Measurements from ENCODE around the gene CYP2A7. TPM values are rescaled to one million over a fixed set of nuclear protein-coding genes. Genes with fewer than 3 reads are reported as not detected.
"Not testable (repeated sequence)": the region's sequence is repeated elsewhere in the genome, so short reads cannot be mapped to it uniquely, and the experiment has no call there.

Gene CYP2A7
- total RNA-seq, 1 experiment from 2014 or later: not detected

GRCh38 chr19:40829205-40829604 is 52.8 kb downstream of the CYP2A7 start:
- Histone ChIP-seq H3K4me3 (ENCODE audit: low read depth in 2 of 2, low read length in 2 of 2) (no peak overlapping the region), H3K27me3 (ENCODE audit: control insufficient read depth, insufficient read depth, low read length) (no peaks in the 10 kb centered on the region), H3K36me3 (ENCODE audit: control insufficient read depth, insufficient read depth, low read length) (no peaks in the 10 kb centered on the region), H3K27ac (ENCODE audit: low read length) (no peak overlapping the region; the same call in 1 of the 2 replicates), H3K9me3 (ENCODE audit: control insufficient read depth, insufficient read depth, low read depth, low read length) (no peaks in the 10 kb centered on the region), H3K4me1 (ENCODE audit: control insufficient read depth, insufficient read depth, low read length) (no peaks in the 10 kb centered on the region)
- ChIA-PET POLR2A (no interaction called here), CTCF (no interaction called here)
- intact Hi-C loops (cut with micrococcal nuclease; ENCODE audit: unreplicated experiment): no loop called here
- DNase-seq (ENCODE audit: low read depth, low spot score) (no peak), ATAC-seq (no peak)
- no TSS peak for BruUV-seq (replicated peaks)
- in situ Hi-C loops (cut with HindIII; ENCODE audit: low pct_unique_long_range_greater_than_20kb, low sequenced_read_pairs): no loop called here
- TF ChIP-seq POLR2AphosphoS5 (IDR thresholded peaks at IDR 0.05; ENCODE audit: low read depth, low read length) (no peak), CTCF (IDR thresholded peaks at IDR 0.05) (no peak), SIN3A (IDR thresholded peaks at IDR 0.05; ENCODE audit: borderline replicate concordance, insufficient read depth, low read depth, low read length) (no peak), TCF7L2 (IDR thresholded peaks at IDR 0.05; ENCODE audit: low read depth, low read length) (no peak), REST (IDR thresholded peaks at IDR 0.05; ENCODE audit: insufficient read depth in 1 of 2, low read depth in 2 of 2, low read length in 1 of 2) (no peak)

- ATAC-seq: no peak
- Histone ChIP-seq H3K27ac (ENCODE audit: low read length) (no peak overlapping the region), H3K4me1 (ENCODE audit: control insufficient read depth, insufficient read depth, low read length) (no peaks in the 10 kb centered on the region), H3K9me3 (ENCODE audit: control insufficient read depth, insufficient read depth, low read depth, low read length) (no peaks in the 10 kb centered on the region), H3K4me3 (ENCODE audit: low read depth in 2 of 2, low read length in 2 of 2) (no peak overlapping the region), H3K36me3 (ENCODE audit: control insufficient read depth, insufficient read depth, low read length) (no peaks in the 10 kb centered on the region), H3K27me3 (ENCODE audit: control insufficient read depth, insufficient read depth, low read length) (no peaks in the 10 kb centered on the region)
- BruUV-seq (replicated peaks): no TSS peak
- ChIA-PET POLR2A (no interaction called here), CTCF (no interaction called here)
- no peak for DNase-seq (ENCODE audit: low read depth, low spot score)
- in situ Hi-C loops (cut with HindIII; ENCODE audit: low pct_unique_long_range_greater_than_20kb, low sequenced_read_pairs): no loop called here
- intact Hi-C loops (cut with micrococcal nuclease; ENCODE audit: unreplicated experiment): no loop called here
- TF ChIP-seq POLR2AphosphoS5 (IDR thresholded peaks at IDR 0.05; ENCODE audit: low read depth, low read length) (no peak), CTCF (IDR thresholded peaks at IDR 0.05) (no peak)
These were observed 54.4 kb downstream of the CYP2A7 start for GRCh38 chr19:40827386-40828247.

- in situ Hi-C loops (cut with HindIII; ENCODE audit: low pct_unique_long_range_greater_than_20kb, low sequenced_read_pairs); intact Hi-C loops (cut with micrococcal nuclease; ENCODE audit: unreplicated experiment); H3K9me3 ChIP-seq (ENCODE audit: control insufficient read depth, insufficient read depth, low read depth, low read length); H3K4me3 ChIP-seq (ENCODE audit: low read depth in 2 of 2, low read length in 2 of 2); H3K36me3 ChIP-seq (ENCODE audit: control insufficient read depth, insufficient read depth, low read length); DNase-seq (ENCODE audit: low read depth, low spot score); H3K27ac ChIP-seq (ENCODE audit: low read length); POLR2A ChIA-PET; ATAC-seq; H3K27me3 ChIP-seq (ENCODE audit: control insufficient read depth, insufficient read depth, low read length); H3K4me1 ChIP-seq (ENCODE audit: control insufficient read depth, insufficient read depth, low read length); CTCF ChIA-PET: not testable (repeated sequence)
- TSS peak; percentile 53 for BruUV-seq (replicated peaks)
These were observed 55.2 kb downstream of the CYP2A7 start for GRCh38 chr19:40826699-40827385.

GRCh38 chr19:40826312-40826698 is 55.7 kb downstream of the CYP2A7 start:
- DNase-seq (ENCODE audit: low read depth, low spot score); in situ Hi-C loops (cut with HindIII; ENCODE audit: low pct_unique_long_range_greater_than_20kb, low sequenced_read_pairs); H3K27ac ChIP-seq (ENCODE audit: low read length); H3K4me1 ChIP-seq (ENCODE audit: control insufficient read depth, insufficient read depth, low read length); intact Hi-C loops (cut with micrococcal nuclease; ENCODE audit: unreplicated experiment); H3K9me3 ChIP-seq (ENCODE audit: control insufficient read depth, insufficient read depth, low read depth, low read length); H3K4me3 ChIP-seq (ENCODE audit: low read depth in 2 of 2, low read length in 2 of 2); BruUV-seq (replicated peaks); ATAC-seq; CTCF ChIA-PET; POLR2A ChIA-PET; H3K27me3 ChIP-seq (ENCODE audit: control insufficient read depth, insufficient read depth, low read length); H3K36me3 ChIP-seq (ENCODE audit: control insufficient read depth, insufficient read depth, low read length): not testable (repeated sequence)
